HG02840 (cell line): ENCODE results near the gene PNPLA7.
"Not testable (repeated sequence)": the region's sequence is repeated elsewhere in the genome, so short reads cannot be mapped to it uniquely, and the experiment has no call there.

Source experiments
- ATAC-seq: cut with Tn5 transposase; IDR thresholded peaks from one replicate; pipeline ENCODE4 v1.9.1; 2021; ENCODE audit warnings: mild to moderate bottlenecking, moderate library complexity, moderate number of reproducible peaks; ENCODE audit not compliant: unreplicated experiment, low FRiP score

Gene PNPLA7

DNA sequence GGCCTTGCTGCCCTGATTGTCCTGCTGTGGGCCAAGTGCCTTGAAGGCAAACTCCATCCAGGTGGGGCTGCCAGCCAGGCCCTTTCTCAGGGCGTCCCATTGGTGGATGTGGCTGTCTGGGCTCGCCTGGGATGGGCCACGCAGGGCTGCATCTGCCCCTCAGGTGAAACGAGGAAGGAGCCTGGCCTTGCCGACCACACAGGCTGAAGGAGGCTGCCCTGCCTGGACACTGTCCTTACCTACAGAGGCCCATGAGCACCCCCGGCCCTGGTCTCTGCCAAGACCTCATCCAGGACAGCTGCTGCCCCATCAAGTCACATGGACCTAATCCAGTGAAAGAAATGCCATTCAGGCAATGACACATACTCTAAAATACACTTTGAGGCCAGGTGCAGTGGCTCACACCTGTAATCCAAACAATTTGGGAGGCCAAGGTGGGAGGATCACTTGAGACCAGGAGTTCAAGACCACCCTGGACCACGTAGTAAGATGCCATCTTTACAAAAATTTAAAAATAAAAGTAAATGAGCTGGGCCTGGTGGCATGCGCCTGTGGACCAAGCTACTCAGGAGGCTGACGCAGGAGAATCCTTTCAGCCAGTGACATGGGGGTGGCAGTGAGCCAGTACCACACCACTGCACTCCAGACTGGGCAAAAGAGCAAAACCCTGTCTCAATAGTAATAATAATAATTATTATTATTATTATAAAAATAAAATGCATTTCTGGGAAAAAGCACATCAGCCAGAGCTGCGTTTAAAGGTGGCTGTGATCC is 33.9 kb downstream of the PNPLA7 start:
- no peak for ATAC-seq

- no peak for ATAC-seq
These were observed 34.9 kb downstream of the PNPLA7 start for GRCh38 chr9:137515338-137515724.

GRCh38 chr9:137514691-137515337 is 35.4 kb downstream of the PNPLA7 start:
- no peak for ATAC-seq

- ATAC-seq = not testable (repeated sequence)
These were observed 36.2 kb downstream of the PNPLA7 start for GRCh38 chr9:137513801-137514570.

DNA sequence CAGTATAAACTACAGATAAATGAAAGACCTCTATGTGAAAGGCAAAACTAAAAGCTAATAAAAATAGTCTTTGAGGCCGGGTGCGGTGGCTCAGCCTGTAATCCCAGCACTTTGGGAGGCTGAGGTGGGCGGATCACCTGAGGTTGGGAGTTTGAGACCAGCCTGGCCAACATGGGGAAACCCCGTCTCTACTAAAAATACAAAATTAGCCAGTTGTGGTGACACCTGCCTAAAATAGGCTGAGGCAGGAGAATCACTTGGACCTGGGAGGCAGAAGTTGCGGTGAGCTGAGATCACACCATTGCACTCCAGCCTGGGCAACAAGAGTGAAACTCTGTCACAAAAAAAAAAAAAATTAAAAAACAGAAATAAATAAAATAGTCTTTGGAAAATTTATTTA is 37.1 kb downstream of the PNPLA7 start:
- not testable (repeated sequence) for ATAC-seq

DNA sequence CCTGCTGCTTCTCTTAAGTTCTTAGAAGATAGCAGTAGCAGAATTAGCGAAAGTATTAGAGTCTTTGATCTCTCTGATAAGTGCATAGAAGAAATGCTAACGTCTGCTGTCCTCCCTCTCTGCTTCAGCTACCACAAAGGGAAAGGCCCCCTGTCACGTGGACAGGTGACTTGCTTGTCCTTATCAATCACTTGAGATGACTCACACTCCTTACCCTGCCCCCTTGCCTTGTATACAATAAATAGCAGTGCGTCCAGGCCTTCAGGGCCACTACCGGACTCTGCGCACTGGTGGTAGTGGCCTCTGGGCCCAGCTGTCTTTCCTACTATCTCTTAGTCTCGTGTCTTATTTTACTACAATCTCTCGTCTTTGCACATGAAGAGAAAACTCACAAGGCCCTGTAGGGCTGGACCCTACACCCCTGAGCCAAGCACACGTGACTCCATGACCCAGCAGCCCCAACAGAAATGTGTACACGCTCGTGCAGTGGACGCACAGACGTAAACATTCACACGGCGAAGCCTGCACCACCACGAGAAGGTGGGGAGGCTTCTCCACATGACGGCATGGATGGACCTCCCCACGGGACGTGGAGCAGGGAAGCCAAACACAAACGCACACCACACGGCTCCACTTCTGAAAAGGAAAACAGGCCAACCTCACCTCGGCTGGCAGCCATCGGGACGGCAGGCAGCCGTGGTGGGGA is 38.3 kb downstream of the PNPLA7 start:
- ATAC-seq = no peak

DNA sequence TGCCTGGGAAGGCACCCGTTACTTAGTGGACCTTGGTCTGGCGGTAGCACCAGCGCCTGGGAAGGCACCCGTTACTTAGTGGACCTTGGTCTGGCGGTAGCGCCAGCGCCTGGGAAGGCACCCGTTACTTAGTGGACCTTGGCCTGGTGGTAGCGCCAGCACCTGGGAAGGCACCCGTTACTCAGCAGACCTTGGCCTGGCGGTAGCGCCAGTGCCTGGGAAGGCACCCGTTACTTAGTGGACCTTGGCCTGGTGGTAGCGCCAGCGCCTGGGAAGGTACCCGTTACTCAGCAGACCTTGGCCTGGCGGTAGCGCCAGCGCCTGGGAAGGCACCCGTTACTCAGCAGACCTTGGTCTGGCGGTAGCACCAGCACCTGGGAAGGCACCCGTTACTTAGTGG is 39.1 kb downstream of the PNPLA7 start:
- not testable (repeated sequence) for ATAC-seq

DNA sequence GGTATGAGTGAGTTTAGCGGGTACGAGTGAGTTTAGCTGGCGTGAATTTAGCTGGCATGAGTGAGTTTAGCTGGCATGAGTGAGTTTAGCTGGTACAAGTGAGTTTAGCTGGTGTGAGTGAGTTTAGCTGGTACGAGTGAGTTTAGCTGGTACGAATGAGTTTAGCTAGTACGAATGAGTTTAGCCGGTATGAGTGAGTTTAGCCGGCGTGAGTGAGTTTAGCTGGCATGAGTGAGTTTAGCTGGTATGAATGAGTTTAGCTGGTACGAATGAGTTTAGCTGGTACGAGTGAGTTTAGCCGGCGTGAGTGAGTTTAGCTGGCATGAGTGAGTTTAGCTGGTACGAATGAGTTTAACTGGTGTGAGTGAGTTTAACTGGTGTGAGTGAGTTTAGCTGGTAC is 41.0 kb downstream of the PNPLA7 start:
- ATAC-seq = no peak

DNA sequence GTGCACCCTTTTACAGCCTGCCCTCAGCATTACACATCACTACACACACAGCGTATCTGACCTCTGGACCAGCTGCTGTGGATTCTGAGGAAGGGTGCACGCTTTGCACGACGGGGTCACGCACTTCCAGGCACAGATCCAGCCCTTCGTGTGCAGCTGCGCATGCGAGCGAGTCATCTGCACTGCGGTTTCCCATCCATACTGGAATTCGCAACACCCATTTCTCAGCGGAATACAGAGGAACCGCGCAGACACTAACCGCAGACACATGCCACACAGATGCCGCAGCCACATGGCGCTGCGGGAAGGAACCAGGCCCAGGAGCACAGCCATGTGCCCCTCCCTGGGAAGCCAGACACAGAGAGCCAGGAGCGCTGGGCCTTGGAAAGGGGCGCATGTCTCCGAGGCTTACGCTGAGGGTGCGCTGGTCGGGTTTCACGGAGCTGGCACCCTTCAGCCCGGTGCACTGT is 43.5 kb downstream of the PNPLA7 start:
- ATAC-seq = no peak

DNA sequence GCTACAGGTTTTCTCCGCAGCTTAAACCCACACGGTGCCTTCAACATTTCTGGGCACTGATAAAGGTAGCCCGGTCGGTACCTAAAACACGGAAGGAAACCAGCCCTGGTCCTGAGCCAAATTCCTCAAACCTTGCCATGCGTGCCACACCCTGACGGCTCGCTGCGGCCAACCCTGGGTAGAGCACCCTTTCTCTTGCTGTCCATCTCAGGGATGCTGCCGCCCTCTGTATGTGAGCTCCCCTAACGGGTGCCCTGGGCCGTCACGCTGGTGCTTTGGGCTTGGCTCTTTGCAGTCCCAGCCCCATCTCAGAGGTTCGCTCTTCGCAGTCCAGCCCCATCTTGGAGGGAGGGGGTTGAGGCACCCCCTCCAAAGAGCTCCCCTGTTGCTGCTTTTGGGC is 43.9 kb downstream of the PNPLA7 start:
- no peak for ATAC-seq

GRCh38 chr9:137505421-137506140 is 44.6 kb downstream of the PNPLA7 start:
- ATAC-seq = no peak

GRCh38 chr9:137504432-137504777 is 45.8 kb downstream of the PNPLA7 start:
- no peak for ATAC-seq

GRCh38 chr9:137502008-137502911 is 47.9 kb downstream of the PNPLA7 start:
- no peak for ATAC-seq

DNA sequence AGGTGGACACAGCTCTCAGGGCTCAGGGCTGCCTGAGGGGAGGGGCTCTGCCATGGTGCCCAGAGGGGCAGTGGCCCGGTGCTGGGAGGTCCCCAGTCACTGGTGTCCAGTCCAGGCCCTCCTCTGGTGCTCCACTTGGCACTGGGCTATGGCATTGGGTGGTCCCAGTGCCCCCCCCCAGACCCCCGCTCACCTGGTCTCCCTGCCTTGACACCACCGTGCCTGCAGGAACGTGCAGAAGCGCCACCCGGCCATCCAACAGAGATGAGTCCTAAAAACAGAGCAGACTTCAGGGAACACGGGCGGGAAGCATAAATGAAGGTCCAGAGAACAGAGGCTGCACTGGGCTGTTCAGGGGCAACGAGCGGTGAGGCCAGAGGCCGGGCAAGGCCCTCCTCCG is 48.7 kb downstream of the PNPLA7 start:
- ATAC-seq = no peak

GRCh38 chr9:137500666-137501397 is 49.4 kb downstream of the PNPLA7 start:
- ATAC-seq = no peak

GRCh38 chr9:137499858-137500661 is 50.1 kb downstream of the PNPLA7 start:
- ATAC-seq = no peak

GRCh38 chr9:137499416-137499815 is 50.8 kb downstream of the PNPLA7 start:
- ATAC-seq = no peak

GRCh38 chr9:137498720-137499150 is 51.5 kb downstream of the PNPLA7 start:
- no peak for ATAC-seq
